Breast epithelium (tissue), 4 donors: ENCODE results near the gene SLX4IP. TPM values are rescaled to one million over a fixed set of nuclear protein-coding genes. Genes with fewer than 3 reads are reported as not detected.

Experiments used
- DNase-seq, 2 donors: peaks; one replicate each; pipeline ENCODE4 v3.0.0-alpha.2; 2019; ENCODE audit warnings: low spot score in 2 of 2
- H3K27ac ChIP-seq, 2 donors: fragments of 200-600 bp; sonication (generic) in 1 of 2; one replicate each; pipeline ENCODE4 v1.5.1; 2016 to 2019; ENCODE audit warnings: mild to moderate bottlenecking in 1 of 2
- H3K27me3 ChIP-seq, 2 donors: fragments of 200-600 bp; sonication (generic) in 1 of 2; one replicate each; pipeline versions ENCODE4 v1.5.1 to v1.6.0; 2017 to 2019; ENCODE audit warnings: control low read depth in 1 of 2, mild to moderate bottlenecking in 1 of 2
- H3K36me3 ChIP-seq: fragments of 200-600 bp; one replicate; pipeline ENCODE4 v1.5.1; 2019
- H3K4me1 ChIP-seq, 2 donors: fragments of 200-600 bp; sonication (generic); one replicate each; pipeline ENCODE4 v1.5.1; 2016 to 2019; ENCODE audit warnings: control low read depth in 1 of 2
- H3K4me3 ChIP-seq, 3 donors: fragments of 200-600 bp; sonication (generic); 1 replicate in 2 of 3; 2 replicates in 1 of 3; pipeline ENCODE4 v1.5.1; 2016 to 2019; ENCODE audit warnings: mild to moderate bottlenecking in 3 of 3, moderate library complexity in 2 of 3
- H3K9me3 ChIP-seq, 2 donors: fragments of 200-600 bp; sonication (generic) in 1 of 2; one replicate each; pipeline ENCODE4 v1.5.1; 2016 to 2019; ENCODE audit warnings: control low read depth in 1 of 2
- CTCF ChIP-seq, 3 donors: fragments of 450-650 bp; IDR thresholded peaks; one replicate each; pipeline ENCODE4 v1.5.1; 2016 to 2017; ENCODE audit warnings: antibody characterized with exemption in 3 of 3, mild to moderate bottlenecking in 3 of 3, moderate library complexity in 3 of 3
- POLR2A ChIP-seq: fragments of 450-650 bp; IDR thresholded peaks from one replicate; pipeline ENCODE4 v1.6.1; 2016; ENCODE audit warnings: antibody characterized with exemption, mild to moderate bottlenecking, moderate library complexity
- POLR2AphosphoS5 ChIP-seq, 3 donors: sonication (generic); formaldehyde crosslinking; IDR thresholded peaks; one replicate each; pipeline ENCODE4 v1.6.1; 2017; ENCODE audit warnings: antibody characterized with exemption in 3 of 3
- intact Hi-C: fragments of 100-400 bp; cut with DNase I; formaldehyde crosslinking; loops from one replicate; pipeline ENCODE4 v1.15.1; 2023; ENCODE audit warnings: low total_unique reads
- total RNA-seq, 3 donors: library from RNA; depleted of rRNA; stranded (reverse); fragments of >200 nt; gene quantifications; one replicate each; pipeline ENCODE4 v1.1.0, GENCODE V29; 2016

SLX4IP gene
- total RNA-seq, 3 donors from 2014 or later: 4.2 to 6.9 (median 5.9) TPM

GRCh38 chr20:10530883-10531282 is 95.8 kb downstream of the SLX4IP start:
- no peak for TF ChIP-seq POLR2A
- no peak for TF ChIP-seq POLR2AphosphoS5 (IDR thresholded peaks at IDR 0.05)
- TF ChIP-seq CTCF (IDR thresholded peaks at IDR 0.05): no peak
- Histone ChIP-seq H3K27ac (no peak overlapping the region), H3K36me3 (no peaks in the 10 kb centered on the region), H3K9me3 (no peaks in the 10 kb centered on the region), H3K4me3 (no peak overlapping the region), H3K27me3 (no peaks in the 10 kb centered on the region), H3K4me1 (no peaks in the 10 kb centered on the region)
- no peak for DNase-seq
- intact Hi-C loops: no loop called here

DNA sequence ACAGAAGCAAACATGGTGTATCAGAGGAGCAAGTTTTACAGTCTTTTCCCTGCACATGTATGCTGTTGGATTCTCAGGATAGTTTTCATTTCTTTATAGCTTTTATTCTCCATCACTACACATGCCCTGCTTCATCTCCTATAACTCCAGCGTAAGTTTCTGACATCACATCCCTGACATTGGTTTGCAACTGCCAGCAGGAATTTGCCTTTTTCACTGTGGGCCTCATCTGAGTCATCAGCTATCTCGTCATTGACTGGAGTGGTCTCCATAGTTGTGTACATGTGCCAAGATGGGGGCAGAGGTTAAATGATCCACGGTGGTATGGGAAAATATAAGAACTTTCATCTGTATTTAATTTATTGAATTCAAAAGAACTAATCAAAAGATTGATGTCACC is 96.7 kb downstream of the SLX4IP start:
- no peak overlapping the region for H3K4me3 ChIP-seq
- H3K4me1 ChIP-seq: no peaks in the 10 kb centered on the region
- TF ChIP-seq POLR2AphosphoS5 (IDR thresholded peaks at IDR 0.05) (no peak), POLR2A (no peak), CTCF (IDR thresholded peaks at IDR 0.05) (no peak)
- H3K36me3 ChIP-seq: no peaks in the 10 kb centered on the region
- H3K9me3 ChIP-seq: no peaks in the 10 kb centered on the region
- intact Hi-C loops: loop anchor here (2.0 kb wide), 1 partner anchor 39 kb away; no protein-coding TSS in a partner anchor
- DNase-seq: no peak
- no peaks in the 10 kb centered on the region for H3K27me3 ChIP-seq
- H3K27ac ChIP-seq: no peak overlapping the region

- intact Hi-C loops: loop anchor here (2.0 kb wide), 1 partner anchor 40 kb away; no protein-coding TSS in a partner anchor
- Histone ChIP-seq H3K9me3 (no peaks in the 10 kb centered on the region), H3K4me3 (no peak overlapping the region), H3K27ac (no peak overlapping the region), H3K4me1 (no peaks in the 10 kb centered on the region), H3K27me3 (no peaks in the 10 kb centered on the region), H3K36me3 (no peaks in the 10 kb centered on the region)
- TF ChIP-seq POLR2AphosphoS5 (IDR thresholded peaks at IDR 0.05): no peak
- TF ChIP-seq POLR2A: no peak
- TF ChIP-seq CTCF (IDR thresholded peaks at IDR 0.05): no peak
- DNase-seq: no peak
Measured at GRCh38 chr20:10532361-10532760, 97.3 kb downstream of the SLX4IP start.

- DNase-seq: peak; percentile 54 to 56
- H3K9me3 ChIP-seq: no peaks in the 10 kb centered on the region
- peak overlapping the region; percentile 10 to 61 for H3K27ac ChIP-seq
- intact Hi-C loops: no loop called here
- H3K27me3 ChIP-seq: no peaks in the 10 kb centered on the region
- no peaks in the 10 kb centered on the region for H3K36me3 ChIP-seq
- peaks cover 0 to 4% of the 10 kb centered on the region in 2 donors for H3K4me1 ChIP-seq
- H3K4me3 ChIP-seq: no peak overlapping the region
- no peak for TF ChIP-seq POLR2A
- TF ChIP-seq POLR2AphosphoS5 (IDR thresholded peaks at IDR 0.05): peak in 1 of 3 donors; percentile 18
- peak in 1 of 3 donors; percentile 63 for TF ChIP-seq CTCF (IDR thresholded peaks at IDR 0.05)
Measured at GRCh38 chr20:10536531-10536930, 101.4 kb downstream of the SLX4IP start.

GRCh38 chr20:10537850-10538480 is 102.9 kb downstream of the SLX4IP start:
- no peak for DNase-seq

More at GRCh38 chr20:10537850-10538480, 102.9 kb downstream of the SLX4IP start:
- H3K9me3 ChIP-seq: no peaks in the 10 kb centered on the region
- intact Hi-C loops: no loop called here
- no peak for TF ChIP-seq POLR2AphosphoS5 (IDR thresholded peaks at IDR 0.05)
- TF ChIP-seq CTCF (IDR thresholded peaks at IDR 0.05): no peak
- TF ChIP-seq POLR2A: no peak
- H3K4me1 ChIP-seq: peaks cover 0 to 5% of the 10 kb centered on the region in 2 donors
- no peaks in the 10 kb centered on the region for H3K36me3 ChIP-seq
- no peaks in the 10 kb centered on the region for H3K27me3 ChIP-seq
- no peak overlapping the region for H3K4me3 ChIP-seq
- H3K27ac ChIP-seq: no peak overlapping the region
